HG03103 (cell line): ENCODE measurements around the gene PSPN.

Experiments
- ATAC-seq: cut with Tn5 transposase; IDR thresholded peaks from one replicate; pipeline ENCODE4 v1.9.1; 2021; ENCODE audit warnings: low read depth; ENCODE audit not compliant: unreplicated experiment

PSPN gene

DNA sequence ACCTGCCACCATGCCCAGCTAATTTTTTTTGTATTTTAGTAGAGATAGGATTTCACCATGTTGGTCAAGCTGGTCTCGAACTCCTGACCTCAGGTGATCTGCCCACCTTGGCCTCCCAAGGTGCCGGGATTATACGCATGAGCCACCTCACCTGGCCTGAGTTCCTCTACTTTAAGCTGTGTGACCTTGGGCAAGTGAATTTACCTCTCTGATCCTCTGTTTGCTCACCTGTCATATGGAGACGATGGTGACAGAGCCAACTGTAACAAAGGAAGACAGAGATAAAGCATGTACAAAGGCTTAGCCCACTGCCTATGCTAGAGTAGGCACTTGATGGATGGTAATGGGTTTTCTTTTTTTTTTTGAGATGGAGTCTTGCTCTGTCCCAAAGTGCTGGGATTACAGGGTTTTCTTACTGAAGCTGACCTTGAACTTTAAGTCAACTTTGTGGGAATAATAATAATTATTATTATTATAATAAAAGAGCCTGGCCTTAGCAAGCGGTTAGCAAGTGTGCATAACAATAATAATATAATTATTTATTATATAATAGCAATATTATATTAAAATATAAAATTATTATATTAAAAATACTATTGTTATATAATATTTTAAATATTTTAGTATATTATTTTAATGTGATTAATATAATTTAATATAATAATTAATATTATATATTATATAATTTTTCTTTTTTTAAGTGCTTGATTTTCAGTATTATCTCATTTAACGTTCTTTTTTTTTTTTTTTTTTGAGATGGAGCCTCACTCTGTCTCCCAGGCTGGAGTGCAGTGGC, 41.0 kb downstream of the PSPN start:
- no peak for ATAC-seq

DNA sequence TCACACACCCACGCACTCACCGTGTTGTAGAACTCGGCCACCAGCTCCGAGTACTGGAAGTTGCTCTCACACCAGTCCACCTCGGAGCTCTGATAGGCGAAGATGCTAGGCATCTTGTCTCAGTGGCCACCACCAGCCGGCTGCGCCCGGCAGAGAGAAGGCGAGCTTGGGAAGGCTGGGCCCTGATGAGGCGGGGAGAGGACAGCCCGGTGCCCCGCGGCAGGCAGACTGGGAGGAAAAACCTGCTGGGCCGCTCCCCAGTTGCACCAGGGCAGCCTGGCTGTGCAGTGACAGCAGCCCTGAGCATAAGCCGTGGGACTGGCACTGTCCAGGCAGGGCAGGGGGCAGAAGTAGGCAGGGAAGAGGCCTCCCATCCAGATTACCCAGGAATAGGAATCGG, 42.3 kb downstream of the PSPN start, which contains the start of gene ACER1:
ACER1 (minus strand) TSS at position 174 of the 400 bp plus-strand sequence; CDS start at position 113, 61 bp downstream.
- no peak for ATAC-seq

DNA sequence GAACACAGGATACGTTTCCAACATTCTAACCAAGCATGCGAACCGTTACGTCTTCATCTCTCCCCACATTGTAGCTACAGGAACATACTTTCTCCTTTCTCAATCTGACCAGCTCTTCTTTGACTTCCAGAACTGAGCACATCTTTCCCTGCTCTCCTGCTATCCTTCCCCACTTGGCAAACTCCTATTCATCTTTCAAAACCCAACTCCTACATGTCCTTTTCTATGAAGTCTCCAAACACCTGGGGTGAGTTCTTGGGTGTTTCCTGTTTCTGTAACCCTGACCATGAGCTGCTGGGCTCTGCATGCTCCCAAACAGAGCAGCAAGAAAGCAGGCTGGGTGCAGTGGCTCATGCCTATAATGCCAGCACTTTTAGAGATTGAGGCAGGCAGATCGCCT, 48.9 kb downstream of the PSPN start:
- ATAC-seq = no peak

DNA sequence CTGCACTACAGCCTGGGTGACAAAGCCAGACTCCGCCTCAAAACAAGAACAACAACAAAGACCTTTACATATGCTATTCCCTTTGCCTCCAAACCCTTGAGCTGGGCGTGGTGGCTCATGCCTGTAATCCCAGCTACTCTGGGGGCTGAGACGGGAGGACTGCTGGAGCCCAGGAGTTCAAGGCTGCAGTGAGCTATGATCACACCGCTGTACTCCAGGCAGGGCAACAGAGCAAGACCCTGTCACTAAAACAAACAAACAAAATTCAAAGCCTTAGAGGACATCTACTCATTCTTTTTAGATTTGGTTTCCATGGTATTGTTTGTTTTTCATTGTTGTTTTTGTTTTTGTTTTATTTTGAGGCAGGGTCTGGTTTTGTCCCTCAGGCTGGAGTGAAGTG, 50.1 kb downstream of the PSPN start:
- ATAC-seq = no peak
